NCI-H146 (cell line): ENCODE measurements around the gene CD300LG.
"Not testable (repeated sequence)": the region's sequence is repeated elsewhere in the genome, so short reads cannot be mapped to it uniquely, and the experiment has no call there.

Experiments used
- DNase-seq: peaks from one replicate; lab custom pipeline; 2025; lab: John Stamatoyannopoulos, UW

Gene CD300LG

DNA sequence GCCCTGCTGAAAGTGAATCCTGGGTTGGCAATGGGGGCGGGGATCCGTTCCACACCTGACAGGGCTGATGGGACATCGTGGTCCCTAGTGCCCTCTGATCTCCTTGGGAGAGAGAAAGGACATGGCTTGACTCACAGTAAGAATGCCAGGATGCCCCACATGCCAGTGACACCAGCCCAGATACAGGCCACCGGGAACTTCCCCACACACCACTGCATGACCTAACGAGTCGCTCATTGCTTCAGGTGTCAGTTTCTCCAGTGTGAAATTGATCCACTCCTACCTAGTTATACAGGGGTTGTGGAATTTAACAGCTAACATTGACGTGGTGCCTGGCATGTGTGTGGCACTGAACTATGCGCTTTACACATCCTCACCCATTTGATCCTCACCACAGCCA lies 7.5 kb downstream of the CD300LG start:
- no peak for DNase-seq

DNA sequence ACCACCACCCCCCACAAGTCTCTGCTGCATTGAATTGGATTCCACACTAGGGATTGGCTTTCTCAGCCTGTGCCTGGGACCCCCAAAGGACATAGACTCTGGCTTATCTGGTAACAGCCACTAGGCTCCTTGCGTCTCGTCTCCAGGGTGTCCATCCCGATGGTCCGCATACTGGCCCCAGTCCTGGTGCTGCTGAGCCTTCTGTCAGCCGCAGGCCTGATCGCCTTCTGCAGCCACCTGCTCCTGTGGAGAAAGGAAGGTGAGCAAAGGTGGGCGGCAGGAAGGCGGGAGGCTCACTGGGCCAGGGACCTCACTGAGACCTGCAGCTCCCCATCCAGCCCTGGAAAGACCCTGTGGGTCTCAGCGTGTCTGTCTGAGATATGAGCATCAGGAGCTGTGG lies 8.1 kb downstream of the CD300LG start:
- no peak for DNase-seq

DNA sequence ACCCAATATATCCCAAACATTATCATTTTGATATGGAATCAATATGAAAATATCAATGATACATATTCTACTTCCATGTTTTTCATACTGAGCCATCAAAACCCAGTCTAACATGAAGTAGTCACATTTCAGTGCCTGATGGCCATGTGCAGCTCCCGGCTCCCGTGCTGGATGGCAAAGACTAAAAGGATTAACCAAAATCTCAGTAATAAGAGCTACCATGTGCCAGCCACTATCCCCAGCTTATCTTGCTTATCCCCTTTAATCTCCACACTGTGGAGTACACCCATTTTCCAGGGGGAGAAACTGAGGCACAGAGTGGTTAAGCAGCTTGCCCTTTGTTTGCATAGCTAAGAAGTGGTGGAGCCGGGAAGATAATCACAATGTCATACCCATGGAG lies 9.2 kb downstream of the CD300LG start:
- no peak for DNase-seq

DNA sequence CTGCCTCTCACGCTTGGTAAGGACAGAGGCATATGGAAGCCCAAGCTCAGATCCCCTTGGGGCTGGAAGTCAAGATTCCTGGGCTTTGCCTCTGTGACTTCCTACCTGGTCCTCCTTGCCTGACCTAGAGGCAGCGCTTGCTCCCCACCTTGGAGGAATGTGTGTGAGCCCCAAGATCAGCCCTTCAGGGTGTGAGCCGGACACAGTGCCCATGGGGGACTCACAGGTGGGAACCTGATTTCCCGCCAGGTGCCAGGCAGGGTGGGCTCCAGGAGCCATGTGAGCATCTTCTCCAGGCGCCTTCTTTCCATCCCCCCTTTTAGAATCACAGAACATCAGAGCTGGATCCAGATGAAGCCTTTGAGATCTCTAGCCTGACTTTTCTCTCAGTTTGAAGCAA lies 10.2 kb downstream of the CD300LG start:
- no peak for DNase-seq

DNA sequence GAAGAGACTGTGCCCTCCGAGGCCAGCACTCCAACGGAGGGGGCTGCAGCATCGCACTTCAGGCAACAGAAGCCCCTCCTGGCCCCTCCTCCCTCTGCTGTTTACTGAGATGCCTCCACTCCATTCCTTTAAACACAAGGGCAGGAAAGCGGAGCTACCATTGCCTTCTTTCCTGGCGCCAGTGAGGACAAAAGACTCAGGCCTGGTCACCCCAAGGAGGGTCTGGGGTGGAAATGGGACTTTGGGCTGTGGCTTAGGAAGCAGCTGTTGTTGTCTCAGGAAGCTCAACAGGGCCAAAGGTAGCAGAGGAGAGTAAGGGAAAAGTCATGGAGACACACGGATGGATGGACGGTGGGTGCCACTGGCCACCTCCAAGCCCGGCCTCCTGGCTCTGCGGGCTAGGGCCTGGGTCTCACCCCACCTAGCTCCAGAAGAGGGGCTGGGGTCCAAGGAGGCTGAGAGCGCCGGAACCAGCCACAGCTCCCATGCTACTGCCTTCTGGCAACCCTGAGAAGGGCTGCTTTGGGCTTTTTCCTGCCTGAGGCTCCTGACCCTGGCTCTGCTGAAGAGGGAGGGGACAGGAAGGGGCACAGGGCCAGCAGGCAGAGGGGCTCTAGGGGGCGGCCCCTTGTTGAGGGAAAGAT lies 11.1 kb downstream of the CD300LG start:
- no peak for DNase-seq

DNA sequence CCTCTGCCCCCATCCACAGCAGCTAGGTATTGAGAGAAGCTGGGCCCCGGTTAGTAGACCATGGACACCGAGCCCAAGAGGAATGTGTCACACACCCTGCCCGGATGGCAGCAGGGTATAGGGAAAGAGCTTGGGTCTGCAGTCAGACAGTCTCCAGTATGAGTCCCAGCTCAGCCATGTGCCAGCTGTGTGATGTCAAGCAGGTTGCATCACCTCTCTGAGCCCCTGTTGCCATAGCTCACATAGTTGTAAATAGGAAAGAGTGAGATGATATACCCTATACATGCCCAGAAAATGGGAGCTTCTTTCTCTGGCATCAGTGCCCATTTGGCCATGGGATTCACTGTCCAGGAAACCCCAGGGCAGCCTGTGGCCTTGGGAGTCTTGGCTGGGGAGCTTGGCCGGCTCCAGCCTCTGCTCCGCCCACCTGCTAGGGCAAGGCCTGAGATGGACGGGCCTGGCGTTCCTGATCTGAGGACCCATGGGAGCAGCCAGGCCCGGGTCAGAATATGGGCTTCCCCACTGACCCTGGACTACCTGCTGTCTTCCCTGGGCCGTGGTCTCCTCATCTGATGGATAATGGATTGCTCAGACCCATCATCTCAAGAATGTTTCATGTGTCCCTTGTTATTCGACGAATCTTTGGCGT lies 13.2 kb downstream of the CD300LG start:
- DNase-seq: no peak

DNA sequence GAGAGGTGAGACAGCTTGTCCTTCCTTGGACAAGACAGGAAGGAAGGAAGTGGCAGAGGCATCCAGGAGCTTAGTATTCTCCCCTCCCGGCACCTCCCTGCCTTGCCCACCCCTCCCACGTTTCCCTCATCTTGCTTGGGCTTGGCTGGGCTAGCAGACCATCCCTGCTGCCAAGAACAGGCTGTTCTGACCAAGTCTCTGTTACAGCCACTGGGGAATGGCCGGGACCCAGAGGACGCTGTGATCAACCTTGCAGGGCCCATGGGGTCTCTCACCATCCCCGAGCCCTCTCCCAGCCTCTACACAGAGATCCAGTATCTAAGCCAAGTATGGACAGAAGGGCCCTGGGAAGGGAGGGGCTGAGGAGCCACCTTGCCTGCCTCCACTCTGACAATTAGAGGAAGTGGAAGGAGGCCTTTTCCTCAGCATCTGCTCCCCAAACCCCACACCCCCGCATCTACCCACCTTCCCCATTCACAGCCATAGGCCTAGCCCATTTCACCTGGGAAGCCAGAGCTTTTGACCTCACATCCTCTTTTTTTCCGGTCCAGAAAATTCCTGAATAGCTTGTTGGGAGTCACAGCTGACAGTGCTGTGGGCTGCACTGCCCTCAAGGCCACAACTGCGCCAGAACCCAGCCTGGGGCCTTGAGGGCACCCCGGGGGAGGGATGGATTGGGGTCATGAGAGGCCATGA lies 14.1 kb downstream of the CD300LG start:
- DNase-seq: no peak

DNA sequence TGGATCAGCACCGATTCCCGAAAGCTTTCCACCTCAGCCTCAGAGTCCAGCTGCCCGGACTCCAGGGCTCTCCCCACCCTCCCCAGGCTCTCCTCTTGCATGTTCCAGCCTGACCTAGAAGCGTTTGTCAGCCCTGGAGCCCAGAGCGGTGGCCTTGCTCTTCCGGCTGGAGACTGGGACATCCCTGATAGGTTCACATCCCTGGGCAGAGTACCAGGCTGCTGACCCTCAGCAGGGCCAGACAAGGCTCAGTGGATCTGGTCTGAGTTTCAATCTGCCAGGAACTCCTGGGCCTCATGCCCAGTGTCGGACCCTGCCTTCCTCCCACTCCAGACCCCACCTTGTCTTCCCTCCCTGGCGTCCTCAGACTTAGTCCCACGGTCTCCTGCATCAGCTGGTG lies 15.0 kb downstream of the CD300LG start:
- DNase-seq: no peak

DNA sequence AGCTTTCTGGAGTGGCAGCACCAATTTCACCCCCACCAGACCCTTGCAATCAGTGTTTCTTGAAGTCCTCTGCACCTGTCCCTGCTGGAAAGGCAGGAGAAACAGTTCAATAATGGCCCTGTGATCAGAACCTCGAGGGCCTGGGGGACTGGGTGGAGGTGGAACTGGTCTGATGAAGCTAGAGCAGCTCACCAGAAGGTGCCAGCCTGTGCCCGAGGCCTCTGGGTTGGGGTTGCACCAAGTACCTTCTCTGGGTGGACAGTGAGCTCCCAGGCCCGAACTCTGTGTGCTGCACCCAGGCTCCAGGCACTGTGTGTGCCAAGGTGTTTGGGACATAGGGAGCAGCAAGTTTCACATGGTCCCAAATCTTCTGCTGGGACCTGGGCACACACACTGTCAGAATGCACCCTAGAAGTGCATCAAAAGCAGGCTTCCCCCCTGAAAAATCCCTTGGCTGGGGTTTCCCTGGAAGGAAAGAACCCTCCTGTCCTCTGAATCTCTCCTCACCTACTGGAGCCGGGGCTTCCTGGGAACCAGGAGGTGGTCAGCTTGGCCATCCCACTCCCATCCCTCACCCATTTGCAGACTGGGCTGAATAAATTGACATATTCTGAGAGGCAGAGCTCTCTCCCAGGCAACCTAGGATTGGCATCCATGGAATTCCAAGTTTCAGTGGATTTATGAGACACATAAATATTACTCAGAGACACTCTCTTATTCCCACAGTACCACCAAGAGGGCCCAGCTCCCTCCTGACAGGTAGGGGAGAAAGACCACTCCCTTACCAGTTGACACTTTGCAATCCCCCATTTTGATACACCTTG lies 17.4 kb downstream of the CD300LG start:
- DNase-seq: no peak

DNA sequence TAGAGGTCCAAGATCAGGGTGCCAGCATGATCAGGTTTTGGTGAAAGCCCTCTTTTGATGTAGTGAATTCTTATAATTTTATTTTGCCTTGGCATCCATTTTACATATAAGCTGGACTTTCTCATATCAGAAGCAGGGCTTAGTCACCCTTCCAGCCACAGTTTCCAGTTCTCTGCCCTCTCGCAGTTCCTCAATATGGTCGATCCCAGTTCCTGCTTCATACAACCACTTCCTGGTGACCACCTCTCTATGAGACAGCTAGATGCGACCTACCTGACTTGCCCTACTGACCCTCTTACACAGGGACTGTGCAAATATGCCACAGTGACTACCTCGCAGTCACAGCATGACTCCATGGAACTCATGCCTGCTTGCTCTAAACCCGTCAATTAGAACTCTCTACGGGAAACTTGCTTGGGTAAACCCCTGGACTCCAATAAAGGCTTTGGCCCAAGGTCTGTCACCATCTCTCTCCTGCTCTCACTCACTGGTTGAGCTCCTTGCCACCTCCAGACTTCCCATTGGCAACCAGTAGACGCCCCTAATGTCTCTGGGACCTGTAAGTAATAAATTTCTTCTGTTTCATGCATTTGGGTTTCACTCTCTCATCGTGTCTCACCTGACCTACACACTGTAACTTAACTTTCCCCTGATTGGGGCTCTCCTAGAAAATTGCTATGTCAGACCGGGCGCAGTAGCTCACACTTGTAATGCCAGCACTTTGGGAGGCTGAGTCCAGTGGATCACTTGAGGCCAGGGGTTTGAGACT lies 21.4 kb downstream of the CD300LG start:
- DNase-seq: no peak

DNA sequence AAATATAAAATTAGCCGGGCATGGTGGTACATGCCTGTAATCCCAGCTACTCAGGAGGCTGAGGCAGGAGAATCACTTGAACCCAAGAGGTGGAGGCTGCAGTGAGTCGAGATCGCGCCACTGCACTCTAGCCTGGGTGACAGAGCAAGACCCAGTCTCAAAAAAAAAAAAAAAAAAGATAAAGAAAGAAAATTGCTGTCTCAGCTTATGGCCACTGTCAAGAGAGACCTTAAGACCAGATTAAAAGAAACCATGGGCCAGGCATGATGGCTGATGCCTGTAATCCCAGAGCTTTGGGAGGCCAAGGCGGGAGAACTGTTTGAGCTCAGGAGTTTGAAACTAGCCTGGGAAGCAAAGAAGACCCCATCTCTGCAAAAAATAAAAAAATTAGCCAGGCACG lies 22.1 kb downstream of the CD300LG start:
- DNase-seq: not testable (repeated sequence)

DNA sequence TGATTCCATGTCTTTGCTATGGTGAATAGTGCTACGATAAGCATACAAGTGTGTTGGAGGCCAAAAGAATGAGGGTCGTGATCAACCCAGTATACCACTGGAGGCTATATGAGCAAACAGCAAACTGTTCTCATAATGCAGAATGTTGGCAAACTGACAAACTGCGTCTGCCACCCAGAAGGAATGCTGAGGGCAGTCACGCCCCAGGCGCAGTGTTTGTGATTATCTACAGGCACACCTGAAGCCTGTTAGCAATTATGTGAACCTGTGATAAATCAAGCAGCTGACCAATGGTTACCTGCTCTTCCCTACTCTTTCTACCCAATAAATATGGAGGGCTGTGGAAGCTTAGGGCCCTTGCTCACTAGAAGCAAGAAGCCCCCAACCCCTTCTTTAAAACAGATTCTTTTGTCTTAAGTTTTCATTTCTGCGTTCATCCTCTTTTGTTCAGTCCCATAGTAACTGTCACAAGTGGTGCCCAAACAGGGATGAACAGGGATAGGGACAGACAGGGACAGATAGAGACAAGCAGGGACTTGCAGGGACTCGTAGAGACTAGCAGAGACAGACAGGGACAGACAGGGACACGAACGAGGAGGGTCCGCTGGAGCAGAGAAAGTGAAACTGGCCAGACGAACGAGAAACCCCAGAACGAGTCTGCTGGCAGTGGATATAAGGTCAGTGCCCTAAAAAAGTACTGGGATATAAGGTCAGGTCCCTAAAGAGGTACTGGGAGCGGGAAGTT lies 25.1 kb downstream of the CD300LG start:
- peak; percentile 49 for DNase-seq

DNA sequence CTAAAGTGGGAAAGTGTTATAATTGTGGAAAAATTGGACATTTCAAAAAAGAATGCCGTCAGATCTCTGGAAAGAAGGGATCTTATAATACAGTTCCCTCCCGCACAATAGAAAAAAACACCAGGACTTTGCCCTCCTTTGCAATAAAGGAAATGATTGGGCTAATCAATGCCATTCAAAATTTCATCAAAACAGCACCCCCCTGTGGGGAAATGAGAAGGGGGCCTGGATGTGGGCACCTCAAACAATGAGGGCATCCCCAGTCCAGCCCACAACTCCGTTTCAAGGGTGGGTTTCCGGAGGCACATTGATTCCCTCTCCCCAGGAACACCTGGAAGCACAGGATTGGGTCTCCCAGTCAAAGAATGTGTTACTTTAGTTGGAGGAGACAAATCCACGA lies 26.1 kb downstream of the CD300LG start:
- no peak for DNase-seq

DNA sequence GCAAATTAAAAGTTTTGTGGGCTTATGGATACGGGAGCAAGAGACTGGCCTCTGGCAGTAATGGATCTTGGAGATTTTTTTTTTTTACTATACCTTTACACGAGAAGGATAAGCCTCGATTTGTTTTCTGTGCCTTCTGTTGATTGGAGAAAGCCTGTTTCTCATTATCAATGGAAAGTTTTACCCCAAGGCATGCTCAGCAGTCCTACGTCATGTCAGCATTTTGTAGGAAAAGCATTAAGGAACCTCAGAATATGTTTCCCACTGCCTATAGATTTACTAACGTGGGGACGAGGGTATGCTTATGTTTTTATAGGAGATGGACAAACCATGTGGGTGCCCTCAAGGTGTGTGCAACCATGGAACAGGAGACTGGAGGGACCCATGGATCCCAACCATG lies 26.8 kb downstream of the CD300LG start:
- DNase-seq: no peak

DNA sequence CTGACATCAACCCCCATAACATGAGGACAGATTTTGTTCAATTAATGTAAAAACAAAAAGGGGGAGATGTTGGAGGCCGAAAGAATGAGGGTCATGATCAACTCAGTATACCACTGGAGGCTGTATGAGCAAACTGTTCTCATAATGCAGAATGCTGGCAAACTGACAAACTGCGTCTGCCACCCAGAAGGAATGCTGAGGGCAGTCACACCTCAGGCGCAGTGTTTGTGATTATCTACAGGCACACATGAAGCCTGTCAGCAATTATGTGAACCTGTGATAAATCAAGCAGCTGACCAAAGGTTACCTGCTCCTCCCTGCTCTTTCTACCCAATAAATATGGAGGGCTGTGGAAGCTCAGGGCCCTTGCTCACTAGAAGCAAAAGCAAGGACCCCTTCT lies 27.3 kb downstream of the CD300LG start:
- DNase-seq: no peak

DNA sequence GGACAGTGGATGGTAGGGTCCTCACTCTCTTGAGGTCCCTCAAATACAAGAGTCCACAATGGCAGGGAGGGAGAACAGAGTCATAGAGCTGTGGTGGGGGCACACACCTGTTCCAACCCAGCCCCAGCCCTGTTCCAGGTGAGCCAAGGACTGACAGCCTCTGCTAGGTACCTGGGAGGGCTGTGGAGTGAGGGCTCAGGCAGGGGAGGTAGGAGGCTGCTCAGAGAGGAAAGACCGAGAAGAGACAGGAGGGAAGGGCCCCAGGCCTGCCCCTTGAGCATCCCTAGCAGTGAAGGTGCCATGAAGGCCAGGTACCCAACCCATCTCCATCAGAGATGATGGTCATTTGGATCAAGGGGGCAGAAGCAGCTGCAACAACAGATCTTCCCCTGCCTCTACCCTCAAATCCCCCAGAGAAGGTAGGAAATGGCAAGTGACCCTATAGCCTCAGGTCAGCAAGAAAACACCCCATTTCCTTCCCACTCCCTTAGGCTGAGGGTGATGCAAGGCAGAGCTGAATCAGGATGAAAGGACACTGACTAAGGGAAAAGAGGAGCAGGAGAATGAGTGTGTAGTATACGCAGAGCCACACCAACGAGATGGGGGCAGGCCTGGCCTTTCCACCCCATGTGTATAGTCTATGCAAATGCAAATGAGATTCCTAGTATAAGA lies 28.6 kb downstream of the CD300LG start:
- DNase-seq: no peak

DNA sequence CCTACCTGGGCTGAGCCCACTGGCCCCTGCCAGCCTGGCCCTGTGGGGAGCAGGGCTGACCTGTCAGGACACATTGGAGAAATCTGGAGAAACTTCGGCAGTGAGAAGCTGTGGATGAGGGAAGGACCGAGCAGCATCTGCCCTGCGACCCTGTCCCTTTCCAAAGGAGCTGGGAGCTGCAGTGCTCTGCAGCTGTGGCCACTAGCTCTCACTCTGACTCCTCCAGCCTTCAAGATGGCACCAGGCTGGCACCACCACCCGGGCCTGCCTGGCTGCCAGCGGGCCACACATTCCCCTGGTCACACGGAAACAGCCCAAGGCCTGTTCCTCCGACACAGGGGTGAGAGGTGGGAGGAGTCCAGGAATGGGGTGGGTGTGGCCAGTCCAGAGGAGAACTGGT lies 30.1 kb downstream of the CD300LG start:
- DNase-seq: no peak

DNA sequence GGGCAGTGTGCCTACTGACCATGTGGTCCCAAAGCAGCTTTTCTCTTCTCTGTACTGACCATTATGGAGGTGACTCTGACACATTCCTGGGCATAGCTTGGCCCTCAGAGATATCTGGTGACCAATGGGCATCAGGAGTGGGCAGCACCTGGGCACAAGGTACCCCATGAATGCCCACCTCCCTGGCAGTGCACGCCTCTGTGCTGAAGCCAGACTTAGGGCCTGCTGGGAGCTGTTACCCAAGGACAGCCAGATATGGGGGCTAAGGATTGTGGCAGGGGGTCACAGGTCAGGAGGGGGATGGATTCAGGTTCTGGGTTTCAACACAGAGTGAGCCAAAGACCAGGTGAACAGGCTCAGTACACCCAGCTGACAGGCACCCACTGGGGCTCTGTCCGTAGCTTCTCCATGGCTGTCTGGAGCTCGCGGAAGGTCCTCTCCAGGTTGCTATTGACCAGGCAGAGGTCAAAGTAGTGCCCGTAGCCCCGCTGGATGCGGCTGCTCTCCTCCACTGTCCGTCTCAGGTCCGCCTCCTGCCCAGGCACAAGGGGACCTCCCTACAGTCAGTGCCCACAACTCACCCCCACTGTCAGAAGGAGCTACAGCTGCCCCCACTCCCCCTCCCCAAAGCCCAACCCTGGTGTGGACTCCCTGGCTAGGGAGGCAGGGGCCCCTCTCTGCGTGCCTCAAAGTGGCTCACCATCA lies 30.6 kb downstream of the CD300LG start:
- no peak for DNase-seq

DNA sequence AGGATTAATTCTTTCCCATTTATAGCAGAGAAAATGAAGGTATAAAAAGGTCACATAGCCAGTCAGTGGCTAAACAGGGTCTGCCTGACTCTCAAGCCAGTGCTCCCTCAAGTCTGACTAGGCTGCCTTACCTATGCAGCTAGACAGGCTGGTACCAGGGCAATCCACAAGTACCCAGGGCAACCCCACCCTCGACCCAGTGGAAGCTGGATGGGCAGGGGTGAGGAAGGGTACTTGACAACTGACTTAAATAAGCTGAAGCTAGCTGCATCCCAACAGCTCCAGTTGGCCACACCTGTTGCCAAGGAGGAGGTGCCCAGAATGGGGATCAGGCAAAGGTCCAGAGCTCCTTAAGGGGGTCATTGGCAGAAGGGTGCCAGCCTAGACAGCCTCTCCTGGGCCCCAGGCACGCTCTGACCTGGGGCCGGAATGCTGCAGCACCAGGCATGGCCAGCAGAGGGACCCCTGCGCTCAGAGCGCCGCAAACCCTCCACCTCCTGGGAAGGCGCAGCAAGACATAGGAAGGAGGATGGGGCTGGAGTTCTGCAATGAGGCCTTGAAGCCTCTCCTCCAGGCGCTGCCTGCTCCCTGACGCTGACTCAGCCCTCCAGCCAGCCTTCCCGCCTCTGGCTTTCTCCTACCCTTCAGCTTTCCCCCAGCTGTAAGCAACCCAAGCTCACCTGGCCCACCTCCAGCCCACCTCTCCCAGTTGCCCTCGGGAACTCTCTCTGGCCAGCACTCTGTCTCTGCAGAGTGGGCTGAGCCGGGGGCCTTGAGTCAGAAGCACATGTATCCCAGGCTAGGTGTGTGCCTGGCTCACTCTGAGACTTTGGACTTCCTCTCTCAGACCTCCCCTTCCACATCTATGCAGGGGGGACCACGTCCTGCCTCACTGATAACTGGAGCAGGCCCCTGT lies 31.5 kb downstream of the CD300LG start:
- peak; percentile 50 for DNase-seq
